ENCODE data around the gene KRT20. TPM values are rescaled to one million over a fixed set of nuclear protein-coding genes. Genes with fewer than 3 reads are reported as not detected.

KRT20 gene
- total and polyA plus RNA-seq, 9 of the 15 experiments (the other 6 are each of a cell fraction or from before 2014, with no cell fraction given) = 0.44 TPM; not detected in 8

DNA sequence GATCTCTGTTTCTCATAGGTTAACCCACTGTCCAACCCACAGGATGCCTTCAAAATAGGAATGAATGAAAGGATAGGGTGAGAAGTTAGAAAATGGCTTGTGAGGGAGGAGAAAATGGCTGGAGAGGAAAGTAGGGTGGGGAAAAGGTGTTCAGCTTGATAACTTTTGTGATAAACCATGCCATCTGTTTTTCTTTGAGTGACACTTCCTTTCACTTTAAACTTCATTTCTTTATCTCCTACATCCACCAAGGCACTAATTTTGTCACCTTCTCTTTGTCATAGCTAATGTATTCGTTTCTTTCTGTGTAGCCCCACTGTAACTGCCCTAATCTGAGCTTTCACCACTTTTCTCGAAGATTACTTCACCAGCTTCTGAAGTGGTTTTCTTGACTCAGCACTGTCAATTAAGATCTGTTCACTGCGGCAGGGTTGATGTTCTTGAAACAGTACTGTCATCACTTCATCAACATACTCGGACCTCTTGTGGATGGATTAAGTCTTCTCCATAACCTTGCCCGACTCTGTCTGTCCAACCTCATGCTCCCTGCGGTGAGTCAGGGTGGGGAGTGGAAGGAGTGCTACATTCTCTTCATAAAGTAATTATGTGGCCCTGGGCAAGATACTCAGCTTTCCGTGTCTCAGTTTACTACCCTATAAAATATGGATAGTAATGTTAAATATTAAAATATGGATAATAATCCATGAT is 57.1 kb downstream of the KRT20 start (continued):
- peak; percentile 95 for TF ChIP-seq ZNF766 (CRISPR knock-in tag; conservative IDR thresholded peaks at IDR 0.05)
- TF ChIP-seq BCL6 (CRISPR knock-in tag; IDR thresholded peaks at IDR 0.05) = no peak
- peak; percentile 58; the same call in 1 of the 2 replicates for TF ChIP-seq ZNF274 (IDR thresholded peaks at IDR 0.05; ENCODE audit: borderline replicate concordance, low read depth, low read length)
- TF ChIP-seq KLF16 (IDR thresholded peaks at IDR 0.05) = peak; percentile 90
- no peak for TF ChIP-seq HIVEP1 (CRISPR knock-in tag; IDR thresholded peaks at IDR 0.05)
- no peak; the same call in 1 of the 2 replicates for TF ChIP-seq NCOA6 (IDR thresholded peaks at IDR 0.05)
- TF ChIP-seq STAG1 (CRISPR knock-in tag; IDR thresholded peaks at IDR 0.05; ENCODE audit: borderline replicate concordance) = no peak
- peak; percentile 92 for TF ChIP-seq ATF7 (IDR thresholded peaks at IDR 0.05)
- TF ChIP-seq, protein P1, sequence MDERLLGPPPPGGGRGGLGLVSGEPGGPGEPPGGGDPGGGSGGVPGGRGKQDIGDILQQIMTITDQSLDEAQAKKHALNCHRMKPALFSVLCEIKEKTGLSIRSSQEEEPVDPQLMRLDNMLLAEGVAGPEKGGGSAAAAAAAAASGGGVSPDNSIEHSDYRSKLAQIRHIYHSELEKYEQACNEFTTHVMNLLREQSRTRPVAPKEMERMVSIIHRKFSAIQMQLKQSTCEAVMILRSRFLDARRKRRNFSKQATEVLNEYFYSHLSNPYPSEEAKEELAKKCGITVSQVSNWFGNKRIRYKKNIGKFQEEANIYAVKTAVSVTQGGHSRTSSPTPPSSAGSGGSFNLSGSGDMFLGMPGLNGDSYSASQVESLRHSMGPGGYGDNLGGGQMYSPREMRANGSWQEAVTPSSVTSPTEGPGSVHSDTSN (CRISPR knock-in tag; IDR thresholded peaks at IDR 0.05; ENCODE audit: low read depth) = no peak
- TF ChIP-seq, protein P1 (tag; conservative IDR thresholded peaks at IDR 0.05; ENCODE audit: low read depth) = peak; percentile 99
- TF ChIP-seq, protein P2, sequence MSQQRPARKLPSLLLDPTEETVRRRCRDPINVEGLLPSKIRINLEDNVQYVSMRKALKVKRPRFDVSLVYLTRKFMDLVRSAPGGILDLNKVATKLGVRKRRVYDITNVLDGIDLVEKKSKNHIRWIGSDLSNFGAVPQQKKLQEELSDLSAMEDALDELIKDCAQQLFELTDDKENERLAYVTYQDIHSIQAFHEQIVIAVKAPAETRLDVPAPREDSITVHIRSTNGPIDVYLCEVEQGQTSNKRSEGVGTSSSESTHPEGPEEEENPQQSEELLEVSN (IDR thresholded peaks at IDR 0.05; ENCODE audit: borderline replicate concordance in 1 of 2, extremely low read depth in 1 of 2, insufficient read depth in 1 of 2, insufficient read length in 1 of 2, low read depth in 1 of 2, low read length in 1 of 2, poor library complexity in 1 of 2, severe bottlenecking in 1 of 2) = peak in 1 of 2 experiments; percentile 62
- peak; percentile 94 for TF ChIP-seq BACH1 (tag; IDR thresholded peaks at IDR 0.05)
- TF ChIP-seq YY1 (IDR thresholded peaks at IDR 0.05; ENCODE audit: borderline replicate concordance in 1 of 3, control insufficient read depth in 1 of 3, extremely low read depth in 1 of 3, insufficient read depth in 3 of 3, insufficient read length in 1 of 3, insufficient replicate concordance in 2 of 3, low read depth in 1 of 3, low read length in 2 of 3) = peak in 2 of 3 experiments; percentile 64 to 93
- no peak for TF ChIP-seq ZNF3 (CRISPR knock-in tag; IDR thresholded peaks at IDR 0.05)
- TF ChIP-seq SP2 (IDR thresholded peaks at IDR 0.05; ENCODE audit: extremely low read depth, low read depth, low read length, poor library complexity, severe bottlenecking) = no peak
- TF ChIP-seq KDM1A (IDR thresholded peaks at IDR 0.05) = peak; percentile 98 to 99
- TF ChIP-seq, protein P3, sequence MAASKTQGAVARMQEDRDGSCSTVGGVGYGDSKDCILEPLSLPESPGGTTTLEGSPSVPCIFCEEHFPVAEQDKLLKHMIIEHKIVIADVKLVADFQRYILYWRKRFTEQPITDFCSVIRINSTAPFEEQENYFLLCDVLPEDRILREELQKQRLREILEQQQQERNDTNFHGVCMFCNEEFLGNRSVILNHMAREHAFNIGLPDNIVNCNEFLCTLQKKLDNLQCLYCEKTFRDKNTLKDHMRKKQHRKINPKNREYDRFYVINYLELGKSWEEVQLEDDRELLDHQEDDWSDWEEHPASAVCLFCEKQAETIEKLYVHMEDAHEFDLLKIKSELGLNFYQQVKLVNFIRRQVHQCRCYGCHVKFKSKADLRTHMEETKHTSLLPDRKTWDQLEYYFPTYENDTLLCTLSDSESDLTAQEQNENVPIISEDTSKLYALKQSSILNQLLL (CRISPR knock-in tag; IDR thresholded peaks at IDR 0.05; ENCODE audit: borderline replicate concordance) = no peak
- peak; percentile 85; the same call in 1 of the 2 replicates for TF ChIP-seq DMBX1 (CRISPR knock-in tag; IDR thresholded peaks at IDR 0.05; ENCODE audit: borderline replicate concordance)
- TF ChIP-seq, protein P4, sequence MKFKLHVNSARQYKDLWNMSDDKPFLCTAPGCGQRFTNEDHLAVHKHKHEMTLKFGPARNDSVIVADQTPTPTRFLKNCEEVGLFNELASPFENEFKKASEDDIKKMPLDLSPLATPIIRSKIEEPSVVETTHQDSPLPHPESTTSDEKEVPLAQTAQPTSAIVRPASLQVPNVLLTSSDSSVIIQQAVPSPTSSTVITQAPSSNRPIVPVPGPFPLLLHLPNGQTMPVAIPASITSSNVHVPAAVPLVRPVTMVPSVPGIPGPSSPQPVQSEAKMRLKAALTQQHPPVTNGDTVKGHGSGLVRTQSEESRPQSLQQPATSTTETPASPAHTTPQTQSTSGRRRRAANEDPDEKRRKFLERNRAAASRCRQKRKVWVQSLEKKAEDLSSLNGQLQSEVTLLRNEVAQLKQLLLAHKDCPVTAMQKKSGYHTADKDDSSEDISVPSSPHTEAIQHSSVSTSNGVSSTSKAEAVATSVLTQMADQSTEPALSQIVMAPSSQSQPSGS (CRISPR knock-in tag; IDR thresholded peaks at IDR 0.05) = no peak
- TF ChIP-seq ZNF197 (CRISPR knock-in tag; IDR thresholded peaks at IDR 0.05; ENCODE audit: low read depth) = peak; percentile 77; the same call in 1 of the 2 replicates
